ENCODE measurements around the gene CENPX. TPM values are rescaled to one million over a fixed set of nuclear protein-coding genes. Genes with fewer than 3 reads are reported as not detected.

Gene CENPX
- total RNA-seq, 1 experiment from 2014 or later, result 180 TPM

DNA sequence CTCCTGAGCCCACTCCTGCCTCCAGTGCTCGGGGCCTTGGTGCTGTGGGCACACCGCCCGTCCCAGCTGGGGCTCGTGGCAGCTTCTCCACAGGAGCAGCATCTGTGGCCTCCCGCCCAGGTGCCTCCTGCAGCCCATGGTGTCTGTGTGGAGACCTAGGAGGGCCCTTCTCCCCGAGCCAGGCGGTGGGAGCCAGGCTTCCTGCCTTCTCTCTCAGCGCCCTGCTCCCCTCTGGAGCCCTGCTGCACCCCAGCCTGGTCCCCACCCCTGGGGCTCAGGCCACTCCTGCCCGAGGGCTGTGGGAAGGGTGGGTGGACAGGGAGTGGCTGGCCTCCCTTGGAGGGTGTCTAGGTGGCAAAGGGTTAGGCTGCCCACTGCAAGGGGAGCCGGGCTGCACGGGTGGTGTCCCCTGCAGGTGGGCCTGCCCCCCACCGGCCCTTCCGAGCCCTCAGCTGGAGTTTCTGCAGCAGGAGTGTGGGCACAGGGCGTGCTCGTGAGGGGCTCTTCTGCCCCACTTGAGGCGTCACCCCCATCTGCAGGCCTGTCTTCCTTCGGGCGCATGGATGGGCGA is 11.0 kb downstream of the CENPX start:
- Histone ChIP-seq H3K4me3 (no peak overlapping the region), H3K27ac (no peak overlapping the region), H3K36me3 (peaks cover 11% of the 10 kb centered on the region; the same call in 1 of the 2 replicates), H3K27me3 (replicated peaks) (no peaks in the 10 kb centered on the region), H3K9me3 (replicated peaks) (no peaks in the 10 kb centered on the region), H3K4me1 (replicated peaks) (peaks cover 13% of the 10 kb centered on the region)
- DNase-seq (ENCODE audit: low read depth in 1 of 2, low spot score in 2 of 2), result no peak

DNA sequence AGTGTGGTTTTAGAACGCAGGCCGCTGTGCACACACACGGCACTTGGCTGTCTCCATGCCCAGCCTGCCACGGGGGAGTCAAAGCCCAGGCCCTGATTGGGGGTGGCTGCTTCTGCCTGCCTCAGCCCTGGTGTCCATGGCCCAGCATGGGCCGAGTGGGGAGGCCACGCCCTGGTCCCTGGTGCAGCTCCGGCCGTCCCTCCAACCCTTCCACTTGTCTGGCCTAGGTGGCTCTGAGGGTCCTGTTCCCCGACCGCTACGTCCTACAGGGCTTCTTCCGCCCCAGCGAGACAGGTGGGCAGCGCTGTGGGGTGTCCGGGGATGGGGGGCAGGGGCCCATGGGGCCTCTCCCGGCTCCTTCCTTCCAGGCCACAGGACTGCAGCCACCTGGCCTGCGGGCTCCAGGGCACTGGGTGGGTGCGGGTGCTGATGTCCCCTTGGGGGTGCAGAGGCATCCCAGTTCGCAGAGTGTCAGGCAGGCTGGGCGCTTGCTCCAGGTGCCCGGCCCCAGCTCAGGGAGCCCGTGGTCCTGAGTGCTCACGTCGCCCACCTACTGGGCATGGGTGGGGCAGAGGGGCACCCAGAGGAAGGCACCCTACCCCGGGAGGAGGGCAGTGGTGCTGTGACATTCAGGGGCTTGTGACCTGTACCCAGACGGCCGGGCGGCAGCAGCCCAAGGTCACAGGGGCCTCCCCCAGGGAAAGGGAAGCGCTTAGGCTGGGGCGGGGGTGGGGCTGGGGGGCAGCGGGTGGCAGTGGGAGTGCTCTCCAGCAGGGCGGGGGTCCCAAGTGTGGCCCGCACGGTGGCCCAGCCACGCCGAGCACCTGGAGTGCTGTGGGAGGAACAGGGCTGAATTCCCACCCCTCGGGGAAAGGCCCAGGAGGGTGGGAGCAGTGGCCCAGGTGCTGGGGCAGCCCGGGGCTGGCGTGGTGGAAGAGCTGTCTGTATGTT is 11.8 kb downstream of the CENPX start:
- H3K27me3 ChIP-seq (replicated peaks), result no peaks in the 10 kb centered on the region
- no peaks in the 10 kb centered on the region for H3K9me3 ChIP-seq (replicated peaks)
- H3K36me3 ChIP-seq, result peaks cover 8% of the 10 kb centered on the region; the same call in 1 of the 2 replicates
- peaks cover 21% of the 10 kb centered on the region for H3K4me1 ChIP-seq (replicated peaks)
- no peak overlapping the region for H3K4me3 ChIP-seq
- no peak overlapping the region for H3K27ac ChIP-seq
- DNase-seq (ENCODE audit: low read depth in 1 of 2, low spot score in 2 of 2), result no peak

DNA sequence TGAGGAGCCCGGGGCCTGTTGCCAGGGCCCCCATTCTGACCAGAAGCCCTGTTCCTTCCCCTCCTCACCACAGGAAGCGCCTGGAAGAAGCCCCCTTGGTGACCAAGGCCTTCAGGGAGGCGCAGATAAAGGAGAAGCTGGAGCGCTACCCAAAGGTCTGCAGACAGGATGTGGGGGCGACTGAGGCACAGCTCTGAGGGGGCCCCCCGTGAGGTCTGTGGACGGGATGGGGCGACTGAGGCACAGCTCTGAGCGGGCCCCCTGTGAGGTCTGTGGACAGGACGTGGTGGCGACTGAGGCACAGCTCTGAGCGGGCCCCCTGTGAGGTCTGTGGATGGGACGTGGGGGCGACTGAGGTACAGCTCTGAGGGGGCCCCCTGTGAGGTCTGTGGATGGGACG is 13.3 kb downstream of the CENPX start:
- Histone ChIP-seq H3K27ac (no peak overlapping the region), H3K4me1 (replicated peaks) (peaks cover 36% of the 10 kb centered on the region)

DNA sequence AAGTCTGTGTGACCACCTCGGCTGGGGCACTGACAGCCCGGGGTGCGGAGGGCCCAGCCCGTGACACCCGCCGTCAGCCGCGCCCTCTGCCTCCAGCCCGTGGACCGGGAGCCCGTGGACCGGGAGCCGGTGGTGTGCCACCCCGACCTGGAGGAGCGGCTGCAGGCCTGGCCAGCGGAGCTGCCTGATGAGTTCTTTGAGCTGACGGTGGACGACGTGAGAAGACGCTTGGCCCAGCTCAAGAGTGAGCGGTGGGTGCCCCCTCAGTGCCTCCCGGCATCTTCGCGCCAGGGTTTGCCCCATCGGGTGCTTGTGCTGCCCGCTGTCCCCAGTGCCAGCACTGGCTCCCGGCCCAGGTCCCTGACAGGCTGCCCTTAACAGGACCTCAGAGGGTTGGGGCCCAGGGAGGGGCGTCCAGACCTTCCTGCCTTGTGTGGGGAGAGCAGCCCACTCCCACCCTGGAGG is 13.7 kb downstream of the CENPX start:
- no peaks in the 10 kb centered on the region for H3K9me3 ChIP-seq (replicated peaks)
- H3K27me3 ChIP-seq (replicated peaks), result no peaks in the 10 kb centered on the region
- H3K4me1 ChIP-seq (replicated peaks), result peaks cover 40% of the 10 kb centered on the region

More for the DNA sequence above, 13.3 kb downstream of the CENPX start:
- no peak for DNase-seq (ENCODE audit: low read depth in 1 of 2, low spot score in 2 of 2)
- H3K9me3 ChIP-seq (replicated peaks), result no peaks in the 10 kb centered on the region
- H3K36me3 ChIP-seq, result peaks cover 8% of the 10 kb centered on the region; the same call in 1 of the 2 replicates
- H3K4me3 ChIP-seq, result no peak overlapping the region
- no peaks in the 10 kb centered on the region for H3K27me3 ChIP-seq (replicated peaks)

DNA sequence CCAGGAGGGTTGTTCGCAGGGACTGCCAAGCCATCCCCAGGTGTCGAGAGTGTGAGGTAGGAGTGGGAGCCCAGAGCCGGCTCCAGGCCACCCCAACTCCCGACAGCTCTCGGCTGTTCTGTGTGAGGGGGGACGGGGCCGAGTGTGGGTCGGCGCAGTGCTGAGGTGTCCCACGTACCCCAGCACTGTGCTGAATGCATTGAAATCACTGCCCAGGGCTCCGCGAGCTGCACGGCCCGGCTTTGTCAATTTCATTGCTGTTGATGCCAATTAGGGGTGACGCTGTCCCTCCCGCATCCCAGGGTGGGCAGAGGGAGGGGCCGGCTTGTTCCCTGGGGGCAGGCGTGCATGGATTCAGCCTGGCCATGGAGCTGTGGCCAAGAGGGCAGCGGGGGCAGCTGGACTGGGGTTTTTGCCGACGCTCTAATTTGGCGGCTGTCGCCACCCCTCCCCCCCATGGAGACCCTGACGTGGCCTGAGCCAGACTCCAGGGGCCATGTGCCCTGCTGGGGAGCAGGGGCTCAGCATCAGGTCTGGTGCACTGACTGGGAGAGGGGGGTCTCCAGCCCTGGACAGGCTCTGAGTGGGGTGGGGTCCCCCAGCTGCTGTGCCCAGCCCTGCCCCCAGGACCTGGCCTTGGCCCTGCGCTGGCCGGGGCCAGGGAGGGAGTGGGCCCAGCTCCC is 14.3 kb downstream of the CENPX start:
- H3K4me1 ChIP-seq (replicated peaks), result peaks cover 44% of the 10 kb centered on the region
- H3K4me3 ChIP-seq, result no peak overlapping the region
- H3K27me3 ChIP-seq (replicated peaks), result no peaks in the 10 kb centered on the region
- H3K36me3 ChIP-seq, result peaks cover 5% of the 10 kb centered on the region; the same call in 1 of the 2 replicates
- DNase-seq (ENCODE audit: low read depth in 1 of 2, low spot score in 2 of 2), result no peak
- no peaks in the 10 kb centered on the region for H3K9me3 ChIP-seq (replicated peaks)
- H3K27ac ChIP-seq, result no peak overlapping the region

More for the DNA sequence above, 13.7 kb downstream of the CENPX start:
- H3K27ac ChIP-seq, result no peak overlapping the region
- no peak overlapping the region for H3K4me3 ChIP-seq
- H3K36me3 ChIP-seq, result peaks cover 5% of the 10 kb centered on the region; the same call in 1 of the 2 replicates
- DNase-seq (ENCODE audit: low read depth in 1 of 2, low spot score in 2 of 2), result no peak

DNA sequence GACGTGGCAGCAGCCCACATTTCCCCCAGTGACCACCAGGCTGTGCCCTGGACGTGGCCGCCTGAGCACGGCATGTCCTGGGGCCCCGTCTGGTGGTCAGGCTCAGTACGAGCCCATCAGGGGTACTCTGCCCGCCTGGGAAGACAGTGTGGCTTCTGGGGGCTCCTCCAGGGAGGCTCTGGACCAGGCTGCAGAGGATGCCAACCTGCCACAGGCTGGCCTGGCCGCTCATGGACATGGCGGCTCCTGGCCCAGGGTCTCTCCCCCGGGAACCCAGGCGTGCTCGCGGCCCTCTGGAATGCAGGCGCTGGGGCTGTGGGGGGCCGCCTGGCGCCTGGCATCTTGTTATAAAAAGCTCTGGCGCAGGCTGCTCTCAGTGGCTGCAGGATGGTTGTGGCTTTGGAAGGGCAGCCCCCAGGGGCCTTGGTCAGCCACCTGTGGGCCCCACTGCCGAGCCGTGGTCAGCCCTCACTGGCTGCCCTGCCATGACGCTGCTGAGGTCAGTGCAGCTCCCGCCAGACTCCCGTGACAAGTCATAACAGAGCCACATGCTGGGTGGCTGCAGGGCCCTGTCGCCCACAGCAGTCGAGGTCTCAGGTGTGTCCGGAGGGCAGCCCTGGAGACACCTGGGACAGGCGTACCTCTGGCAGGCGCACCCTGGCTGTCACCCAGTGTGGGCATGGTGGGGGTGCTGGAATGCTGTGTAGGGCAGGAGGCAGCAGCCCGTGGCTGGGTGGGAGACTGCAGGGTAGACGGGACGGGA is 15.0 kb downstream of the CENPX start:
- Histone ChIP-seq H3K4me3 (no peak overlapping the region), H3K4me1 (replicated peaks) (peaks cover 51% of the 10 kb centered on the region), H3K27me3 (replicated peaks) (no peaks in the 10 kb centered on the region), H3K9me3 (replicated peaks) (no peaks in the 10 kb centered on the region), H3K36me3 (peaks cover 5% of the 10 kb centered on the region; the same call in 1 of the 2 replicates), H3K27ac (no peak overlapping the region)
- DNase-seq (ENCODE audit: low read depth in 1 of 2, low spot score in 2 of 2), result no peak

DNA sequence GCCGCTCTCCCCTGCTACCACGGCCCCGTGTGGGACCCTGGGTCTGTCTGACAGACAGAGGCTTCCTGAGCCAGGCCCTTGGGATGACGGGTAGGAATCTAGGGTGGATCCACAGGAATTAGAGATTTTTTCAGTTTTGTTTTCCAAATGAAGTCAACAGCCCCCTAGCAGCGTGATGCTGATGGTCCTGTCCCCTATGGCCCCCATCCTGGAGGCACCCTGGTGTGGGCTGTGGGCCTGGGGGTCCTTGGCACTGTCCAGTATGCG is 15.5 kb downstream of the CENPX start:
- no peak overlapping the region for H3K4me3 ChIP-seq
- H3K9me3 ChIP-seq (replicated peaks), result no peaks in the 10 kb centered on the region
- DNase-seq (ENCODE audit: low read depth in 1 of 2, low spot score in 2 of 2), result no peak
- H3K27ac ChIP-seq, result no peak overlapping the region
- peaks cover 57% of the 10 kb centered on the region for H3K4me1 ChIP-seq (replicated peaks)
- no peaks in the 10 kb centered on the region for H3K27me3 ChIP-seq (replicated peaks)
- peaks cover 5% of the 10 kb centered on the region; the same call in 1 of the 2 replicates for H3K36me3 ChIP-seq

DNA sequence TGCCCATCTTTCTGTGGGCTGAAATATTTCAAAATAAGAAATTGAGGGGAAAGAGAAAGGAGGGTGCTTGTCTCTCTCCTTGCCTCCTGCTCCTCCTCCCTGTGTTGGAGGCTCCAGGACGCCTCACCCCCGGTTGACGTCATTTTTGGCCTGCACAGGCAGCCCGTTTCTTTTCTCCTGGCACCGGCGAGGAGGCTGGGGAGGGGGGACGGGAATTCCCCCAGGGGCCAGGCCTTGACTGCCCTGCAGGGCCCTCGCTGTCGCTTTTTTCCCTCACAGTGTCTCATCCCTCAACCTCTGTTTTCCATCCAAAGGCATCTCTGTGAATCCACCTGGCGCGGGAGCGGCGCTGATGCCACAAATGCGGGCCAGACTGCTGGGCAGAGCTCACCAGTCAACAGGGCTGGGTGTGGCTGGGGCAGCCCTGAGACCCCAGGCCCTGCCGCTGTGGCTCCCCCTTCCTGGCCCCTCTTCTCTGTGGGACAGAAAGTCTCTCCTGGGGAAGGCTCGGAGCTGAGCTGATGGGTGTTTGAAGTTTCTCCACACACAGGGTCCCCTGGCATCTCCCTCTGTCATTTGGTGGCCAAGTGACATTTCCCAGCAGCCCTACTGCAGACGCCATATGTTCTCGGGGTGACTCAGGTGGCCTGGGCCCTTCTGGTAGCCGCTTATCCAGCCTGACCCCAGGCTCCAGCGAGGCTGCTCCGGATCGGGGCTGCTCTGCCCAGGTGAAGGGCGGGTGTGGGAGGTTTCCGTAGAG is 16.0 kb downstream of the CENPX start:
- peaks cover 5% of the 10 kb centered on the region; the same call in 1 of the 2 replicates for H3K36me3 ChIP-seq
- H3K27me3 ChIP-seq (replicated peaks), result no peaks in the 10 kb centered on the region
- H3K9me3 ChIP-seq (replicated peaks), result no peaks in the 10 kb centered on the region
- no peak overlapping the region for H3K27ac ChIP-seq
- peaks cover 57% of the 10 kb centered on the region for H3K4me1 ChIP-seq (replicated peaks)
- no peak overlapping the region for H3K4me3 ChIP-seq
- peak; percentile 55 to 76 for DNase-seq (ENCODE audit: low read depth in 1 of 2, low spot score in 2 of 2)

DNA sequence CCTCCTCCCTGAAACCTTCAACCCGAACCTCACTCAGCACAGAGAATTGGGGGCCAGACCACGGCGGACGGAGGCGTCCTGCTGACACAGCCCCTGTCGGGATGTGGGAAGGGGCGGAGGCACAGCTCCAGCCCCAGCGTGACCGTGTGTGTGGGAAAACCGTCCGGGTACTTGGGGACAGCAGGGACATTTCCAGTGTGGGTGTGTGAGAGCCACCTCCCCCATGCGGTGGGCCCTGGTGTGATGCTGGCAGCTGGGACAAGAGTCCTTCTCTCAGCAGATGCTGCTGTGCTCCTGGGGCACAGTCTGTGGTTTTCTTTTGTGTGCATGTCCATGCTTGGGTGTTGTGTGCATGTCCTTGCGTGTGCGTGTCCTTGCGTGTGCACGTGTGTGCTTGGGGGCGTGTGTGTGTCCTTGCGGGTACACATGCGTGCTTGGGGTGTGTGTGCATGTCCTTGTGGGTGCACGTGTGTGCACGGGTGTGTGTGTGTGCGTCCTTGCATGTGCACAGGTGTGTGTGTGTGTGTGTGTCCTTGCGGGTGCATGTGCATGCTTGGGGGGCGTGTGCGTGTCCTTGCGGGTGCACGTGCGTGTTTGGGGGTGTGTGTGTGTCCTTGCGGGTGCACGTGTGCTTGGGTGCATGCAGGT is 16.9 kb downstream of the CENPX start:
- peaks cover 3% of the 10 kb centered on the region; the same call in 1 of the 2 replicates for H3K36me3 ChIP-seq
- H3K27ac ChIP-seq, result no peak overlapping the region
- H3K9me3 ChIP-seq (replicated peaks), result no peaks in the 10 kb centered on the region
- H3K27me3 ChIP-seq (replicated peaks), result no peaks in the 10 kb centered on the region
- no peak overlapping the region for H3K4me3 ChIP-seq
- DNase-seq (ENCODE audit: low read depth in 1 of 2, low spot score in 2 of 2), result no peak
- H3K4me1 ChIP-seq (replicated peaks), result peaks cover 57% of the 10 kb centered on the region

DNA sequence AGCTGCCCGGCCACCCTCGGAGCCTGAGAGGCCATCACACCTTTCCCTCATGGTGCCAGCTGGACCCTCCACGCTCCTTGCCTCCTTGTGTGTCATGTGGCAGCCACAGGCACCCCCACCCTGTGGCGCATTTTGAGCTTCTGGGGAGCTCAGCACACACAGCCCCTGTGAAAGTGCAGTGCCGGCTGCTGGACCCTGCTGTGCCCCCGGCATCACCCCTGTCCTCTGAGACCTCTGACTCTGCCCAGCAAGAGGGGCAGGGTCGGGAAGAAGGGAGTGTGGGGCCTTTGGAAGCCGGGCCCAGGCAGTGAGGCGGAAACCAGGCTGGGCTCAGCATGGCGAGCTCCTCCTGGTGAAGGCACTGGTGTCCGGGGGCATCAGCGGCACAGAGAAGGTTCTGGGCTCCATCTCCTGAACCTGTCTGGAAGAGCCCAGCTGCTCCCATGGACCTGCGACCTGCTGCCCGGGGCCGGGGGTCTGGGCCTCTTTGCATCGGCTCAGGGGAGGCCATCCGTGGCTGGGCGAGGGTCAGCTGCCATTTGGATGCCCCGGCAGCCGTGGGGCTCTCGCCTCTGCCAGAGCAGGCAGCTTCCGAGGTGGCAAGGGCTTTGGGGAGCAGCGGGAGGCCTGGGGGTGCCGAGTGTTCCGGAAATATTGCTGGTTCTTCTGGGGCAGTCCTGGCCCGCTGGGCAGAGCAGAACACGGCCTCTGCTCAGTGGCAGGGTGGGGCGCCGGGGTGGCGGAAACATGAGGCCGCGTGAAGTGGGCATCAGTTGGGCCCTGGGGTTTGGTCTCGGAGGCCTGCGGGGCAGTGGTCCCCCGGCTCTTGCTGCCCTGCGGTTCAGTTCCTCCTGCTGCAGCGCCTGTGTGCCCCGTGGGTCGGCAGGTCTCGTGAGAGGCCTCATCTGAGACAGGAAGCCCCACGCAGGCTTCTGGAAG is 17.9 kb downstream of the CENPX start:
- Histone ChIP-seq H3K36me3 (no peaks in the 10 kb centered on the region; the same call in 1 of the 2 replicates), H3K9me3 (replicated peaks) (no peaks in the 10 kb centered on the region), H3K4me1 (replicated peaks) (peaks cover 57% of the 10 kb centered on the region), H3K27me3 (replicated peaks) (no peaks in the 10 kb centered on the region), H3K4me3 (no peak overlapping the region), H3K27ac (peak overlapping the region; percentile 63)
- no peak for DNase-seq (ENCODE audit: low read depth in 1 of 2, low spot score in 2 of 2)

DNA sequence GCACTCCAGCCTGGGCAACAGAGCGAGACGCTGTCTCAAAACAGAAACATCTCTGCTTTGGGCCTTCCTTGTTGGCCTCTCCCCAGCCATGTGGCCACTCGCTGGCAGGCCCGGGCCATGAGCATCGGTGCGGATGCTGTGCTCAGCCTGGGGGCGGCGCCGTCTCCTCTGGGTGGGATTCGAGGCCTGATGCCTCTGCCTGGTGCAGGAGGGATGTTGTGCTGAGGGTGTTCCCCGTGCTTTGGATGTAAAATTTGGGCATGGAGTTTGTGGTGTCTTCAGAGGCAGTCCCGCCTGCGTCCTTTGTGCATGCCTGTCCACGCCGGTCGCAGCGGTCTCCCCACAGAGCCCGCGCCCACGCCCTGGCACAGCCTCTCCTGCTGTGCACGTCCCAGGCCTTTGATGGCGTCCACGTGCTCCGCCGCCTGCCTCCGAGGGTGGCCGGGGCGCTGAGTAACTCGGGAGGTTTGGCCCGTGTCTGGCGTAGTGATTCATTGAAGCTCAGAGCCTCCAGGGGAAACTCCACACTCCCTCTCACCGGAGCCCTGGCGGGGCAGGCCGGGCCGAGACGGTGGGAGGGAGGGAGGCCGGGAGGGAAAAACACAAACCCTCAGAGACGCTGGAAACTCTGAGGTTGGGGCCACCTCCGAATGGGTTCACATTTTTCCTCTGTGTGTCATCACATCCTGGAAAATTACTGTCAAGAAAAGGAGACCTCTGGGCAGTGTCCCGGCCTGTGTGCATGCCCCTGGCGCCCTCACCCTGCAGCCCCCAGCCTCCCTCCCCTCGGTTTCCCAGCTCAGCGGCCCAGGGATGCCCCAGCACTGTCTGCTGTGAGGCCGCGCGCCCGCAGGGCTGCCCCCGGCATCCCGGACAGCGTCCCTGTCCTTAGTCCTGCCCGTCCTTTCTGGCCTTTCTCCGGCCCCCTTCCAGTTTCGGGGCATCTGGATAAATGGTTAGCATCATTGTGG is 19.0 kb downstream of the CENPX start:
- peak; percentile 99 for DNase-seq (ENCODE audit: low read depth in 1 of 2, low spot score in 2 of 2)
- Histone ChIP-seq H3K27me3 (replicated peaks) (no peaks in the 10 kb centered on the region), H3K36me3 (no peaks in the 10 kb centered on the region), H3K27ac (peak overlapping the region; percentile 63), H3K4me3 (no peak overlapping the region), H3K9me3 (replicated peaks) (no peaks in the 10 kb centered on the region), H3K4me1 (replicated peaks) (peaks cover 57% of the 10 kb centered on the region)
